ENCODE measurements around the gene LRRC14B.

LRRC14B gene

DNA sequence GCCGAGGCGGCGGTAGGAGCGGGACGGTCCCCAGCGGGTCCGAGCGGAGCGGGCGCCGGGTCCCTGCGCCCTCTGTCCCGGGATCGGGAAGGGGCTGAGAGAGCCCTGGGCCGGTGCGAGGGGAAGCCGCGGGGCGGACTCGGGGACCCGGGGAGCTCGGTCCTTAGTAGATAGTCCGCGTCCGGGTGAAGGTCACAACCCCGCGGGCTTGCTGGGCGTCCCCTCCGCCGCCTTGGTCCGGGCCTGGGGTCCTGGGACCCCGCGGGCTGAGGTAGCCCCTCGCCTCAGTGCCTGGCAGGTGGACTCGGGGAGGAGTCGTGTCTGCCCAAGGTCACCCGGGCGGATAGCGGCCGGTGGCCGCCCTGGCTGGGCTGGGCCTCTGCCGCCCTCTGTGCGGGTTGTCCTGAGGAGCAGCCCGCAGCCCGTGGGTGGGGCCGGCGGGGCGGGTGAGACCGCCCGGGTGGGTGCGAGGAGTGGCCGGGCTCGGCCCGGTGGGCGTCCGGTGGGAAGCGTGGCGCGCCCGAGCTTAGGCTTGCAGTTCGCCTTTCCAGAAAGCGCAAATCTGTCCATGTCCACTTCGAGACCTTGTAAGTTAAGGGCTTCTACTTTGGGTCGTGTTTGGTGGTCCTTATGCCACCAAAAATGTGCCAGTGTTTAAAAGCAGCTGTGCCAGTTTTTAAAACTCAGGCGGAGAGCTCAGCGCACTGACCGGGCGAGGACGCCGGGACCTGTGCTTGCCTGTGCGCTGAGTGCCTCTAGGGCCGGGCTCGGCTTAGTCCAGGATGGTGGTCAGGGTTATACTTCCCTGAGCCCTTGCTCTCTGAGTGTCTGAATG, 27.4 kb downstream of the LRRC14B start (continued):
- TF ChIP-seq, protein P1, sequence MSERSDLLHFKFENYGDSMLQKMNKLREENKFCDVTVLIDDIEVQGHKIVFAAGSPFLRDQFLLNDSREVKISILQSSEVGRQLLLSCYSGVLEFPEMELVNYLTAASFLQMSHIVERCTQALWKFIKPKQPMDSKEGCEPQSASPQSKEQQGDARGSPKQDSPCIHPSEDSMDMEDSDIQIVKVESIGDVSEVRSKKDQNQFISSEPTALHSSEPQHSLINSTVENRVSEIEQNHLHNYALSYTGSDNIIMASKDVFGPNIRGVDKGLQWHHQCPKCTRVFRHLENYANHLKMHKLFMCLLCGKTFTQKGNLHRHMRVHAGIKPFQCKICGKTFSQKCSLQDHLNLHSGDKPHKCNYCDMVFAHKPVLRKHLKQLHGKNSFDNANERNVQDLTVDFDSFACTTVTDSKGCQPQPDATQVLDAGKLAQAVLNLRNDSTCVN (tag by site-specific recombination; optimal IDR thresholded peaks at IDR 0.05) = peak; percentile 5
- TF ChIP-seq ZBTB8A (tag by site-specific recombination; IDR thresholded peaks at IDR 0.05) = peak; percentile 88
- 0 out of 2 replicates have a peak, but pooled peaks have one; percentile 76 for TF ChIP-seq PBX3 (CRISPR knock-in tag; IDR thresholded peaks at IDR 0.05)

- ChIA-PET POLR2A (interaction anchor here (0.6 to 3.2 kb wide), 6 partner anchors 27 to 102 kb away, joined by 3 to 24 read pairs (median 4); partner anchors contain the start of genes AHRR and PDCD6), CTCF (interaction anchor here (0.7 to 3.3 kb wide), 5 partner anchors 11 to 789 kb away, joined by 3 to 13 read pairs (median 3); partner anchors contain the start of gene NKD2)
- no peak overlapping the region for H3K27ac ChIP-seq (ENCODE audit: extremely low read depth, low read depth, low read length)
Measured at GRCh38 chr5:219460-219863, 28.2 kb downstream of the LRRC14B start.

GRCh38 chr5:219991-220390, 28.7 kb downstream of the LRRC14B start:
- Histone ChIP-seq H3K4me1 (ENCODE audit: control insufficient read depth, insufficient read depth, low read length) (peaks cover 4% of the 10 kb centered on the region), H3K4me3 (ENCODE audit: low read depth, low read length) (peak overlapping the region; percentile 99), H3K36me3 (ENCODE audit: control insufficient read depth in 2 of 2, insufficient read depth in 1 of 2, low read length in 2 of 2) (peaks cover 6 to 25% of the 10 kb centered on the region in 2 experiments; a peak in 2 of 3 replicates), H3K27ac (ENCODE audit: extremely low read depth, low read depth, low read length) (no peak overlapping the region), H3K9me3 (ENCODE audit: control insufficient read depth, insufficient read depth, low read depth, low read length) (no peaks in the 10 kb centered on the region)
- ChIA-PET CTCF (interaction anchor here (0.7 to 3.3 kb wide), 3 partner anchors 11 to 789 kb away, joined by 3 to 13 read pairs (median 5); partner anchors contain the start of gene NKD2), POLR2A (interaction anchor here (0.6 to 3.2 kb wide), 6 partner anchors 27 to 96 kb away, joined by 3 to 24 read pairs (median 6); partner anchors contain the start of gene PDCD6)
- TF ChIP-seq ZNF311 (tag by site-specific recombination; IDR thresholded peaks at IDR 0.05; ENCODE audit: borderline replicate concordance) = no peak
- TF ChIP-seq SP7 (tag by site-specific recombination; IDR thresholded peaks at IDR 0.05) = no peak
- no peak for TF ChIP-seq ZNF2 (tag by site-specific recombination; IDR thresholded peaks at IDR 0.05)
- no peak for TF ChIP-seq ZNF157 (tag by site-specific recombination; IDR thresholded peaks at IDR 0.05)
- no peak for TF ChIP-seq ZNF530 (tag by site-specific recombination; IDR thresholded peaks at IDR 0.05; ENCODE audit: low read depth)
- TF ChIP-seq BCL11B (tag by site-specific recombination; IDR thresholded peaks at IDR 0.05; ENCODE audit: low read depth) = no peak
- TF ChIP-seq ZNF423 (tag by site-specific recombination; IDR thresholded peaks at IDR 0.05) = no peak
- TF ChIP-seq, protein P2, sequence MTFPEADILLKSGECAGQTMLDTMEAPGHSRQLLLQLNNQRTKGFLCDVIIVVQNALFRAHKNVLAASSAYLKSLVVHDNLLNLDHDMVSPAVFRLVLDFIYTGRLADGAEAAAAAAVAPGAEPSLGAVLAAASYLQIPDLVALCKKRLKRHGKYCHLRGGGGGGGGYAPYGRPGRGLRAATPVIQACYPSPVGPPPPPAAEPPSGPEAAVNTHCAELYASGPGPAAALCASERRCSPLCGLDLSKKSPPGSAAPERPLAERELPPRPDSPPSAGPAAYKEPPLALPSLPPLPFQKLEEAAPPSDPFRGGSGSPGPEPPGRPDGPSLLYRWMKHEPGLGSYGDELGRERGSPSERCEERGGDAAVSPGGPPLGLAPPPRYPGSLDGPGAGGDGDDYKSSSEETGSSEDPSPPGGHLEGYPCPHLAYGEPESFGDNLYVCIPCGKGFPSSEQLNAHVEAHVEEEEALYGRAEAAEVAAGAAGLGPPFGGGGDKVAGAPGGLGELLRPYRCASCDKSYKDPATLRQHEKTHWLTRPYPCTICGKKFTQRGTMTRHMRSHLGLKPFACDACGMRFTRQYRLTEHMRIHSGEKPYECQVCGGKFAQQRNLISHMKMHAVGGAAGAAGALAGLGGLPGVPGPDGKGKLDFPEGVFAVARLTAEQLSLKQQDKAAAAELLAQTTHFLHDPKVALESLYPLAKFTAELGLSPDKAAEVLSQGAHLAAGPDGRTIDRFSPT (tag by site-specific recombination; IDR thresholded peaks at IDR 0.05) = no peak
- TF ChIP-seq ZXDB (tag by site-specific recombination; IDR thresholded peaks at IDR 0.05) = no peak
- TF ChIP-seq HOXC10 (CRISPR knock-in tag; IDR thresholded peaks at IDR 0.05) = no peak
- no peak for TF ChIP-seq ZNF571 (tag by site-specific recombination; IDR thresholded peaks at IDR 0.05)
- no peak for TF ChIP-seq GFI1B (tag by site-specific recombination; IDR thresholded peaks at IDR 0.05)
- TF ChIP-seq ZNF48 (tag by site-specific recombination; IDR thresholded peaks at IDR 0.05) = no peak
- no peak for TF ChIP-seq ZNF560 (tag by site-specific recombination; IDR thresholded peaks at IDR 0.05; ENCODE audit: borderline replicate concordance)

More at GRCh38 chr5:219460-219863, 28.2 kb downstream of the LRRC14B start:
- H3K4me1 ChIP-seq (ENCODE audit: control insufficient read depth, insufficient read depth, low read length) = peaks cover 4% of the 10 kb centered on the region
- TF ChIP-seq ZBTB21 (tag by site-specific recombination; IDR thresholded peaks at IDR 0.05) (no peak), GFI1B (tag by site-specific recombination; IDR thresholded peaks at IDR 0.05) (no peak), IKZF3 (tag by site-specific recombination; IDR thresholded peaks at IDR 0.05) (no peak), ZBTB20 (tag by site-specific recombination; IDR thresholded peaks at IDR 0.05) (peak; percentile 11; the same call in 1 of the 2 replicates), KLF16 (tag by site-specific recombination; IDR thresholded peaks at IDR 0.05) (no peak), ZBTB11 (tag by site-specific recombination; conservative IDR thresholded peaks at IDR 0.05; ENCODE audit: low read depth) (no peak), ZSCAN16 (tag by site-specific recombination; IDR thresholded peaks at IDR 0.05) (no peak), ZBTB8A (tag by site-specific recombination; IDR thresholded peaks at IDR 0.05) (peak; percentile 20; the same call in 1 of the 2 replicates)
- H3K4me3 ChIP-seq (ENCODE audit: low read depth, low read length) = peak overlapping the region; percentile 99
- peaks cover 7 to 21% of the 10 kb centered on the region in 2 experiments; a peak in 2 of 3 replicates for H3K36me3 ChIP-seq (ENCODE audit: control insufficient read depth in 2 of 2, insufficient read depth in 1 of 2, low read length in 2 of 2)
- H3K9me3 ChIP-seq (ENCODE audit: control insufficient read depth, insufficient read depth, low read depth, low read length) = no peaks in the 10 kb centered on the region
